AG20443 (cell line): ENCODE measurements around the gene RTN4RL2.

Experiments
- DNase-seq: peaks from one replicate; pipeline ENCODE4 v3.0.0; 2012; ENCODE audit warnings: low spot score, mixed read lengths

The RTN4RL2 gene

GRCh38 chr11:57462597-57462996 lies 2.3 kb downstream of the RTN4RL2 start:
- DNase-seq: no peak

- no peak for DNase-seq
Observed at GRCh38 chr11:57463671-57464538, 3.6 kb downstream of the RTN4RL2 start.

- DNase-seq: no peak
Observed at GRCh38 chr11:57464539-57465181, 4.3 kb downstream of the RTN4RL2 start.

- DNase-seq: no peak
Observed at GRCh38 chr11:57466680-57467079, 6.4 kb downstream of the RTN4RL2 start.

- no peak for DNase-seq
Observed at GRCh38 chr11:57467508-57468157, 7.3 kb downstream of the RTN4RL2 start.

GRCh38 chr11:57468276-57468675 lies 7.9 kb downstream of the RTN4RL2 start:
- DNase-seq: no peak

GRCh38 chr11:57469268-57469667 lies 8.9 kb downstream of the RTN4RL2 start:
- DNase-seq: no peak

- DNase-seq: no peak
Observed at GRCh38 chr11:57471496-57471895, 11.2 kb downstream of the RTN4RL2 start.

- no peak for DNase-seq
Observed at GRCh38 chr11:57473285-57473841, 13.0 kb downstream of the RTN4RL2 start.

GRCh38 chr11:57474017-57474802 lies 13.9 kb downstream of the RTN4RL2 start:
- DNase-seq: no peak

GRCh38 chr11:57474803-57475115 lies 14.4 kb downstream of the RTN4RL2 start:
- DNase-seq: no peak

GRCh38 chr11:57475191-57475590 lies 14.9 kb downstream of the RTN4RL2 start:
- no peak for DNase-seq

- no peak for DNase-seq
Observed at GRCh38 chr11:57475671-57476046, 15.3 kb downstream of the RTN4RL2 start.

GRCh38 chr11:57476047-57476756 lies 15.9 kb downstream of the RTN4RL2 start:
- DNase-seq: no peak

GRCh38 chr11:57476757-57477506 lies 16.6 kb downstream of the RTN4RL2 start:
- DNase-seq: peak; percentile 56

GRCh38 chr11:57477507-57478189 lies 17.3 kb downstream of the RTN4RL2 start:
- no peak for DNase-seq

GRCh38 chr11:57479021-57479663 lies 18.8 kb downstream of the RTN4RL2 start:
- DNase-seq: no peak

- DNase-seq: no peak
Observed at GRCh38 chr11:57479911-57480310, 19.6 kb downstream of the RTN4RL2 start.

- peak; percentile 79 for DNase-seq
Observed at GRCh38 chr11:57480409-57481137, 20.2 kb downstream of the RTN4RL2 start.
